Measurements from ENCODE around the gene CRY2. TPM values are rescaled to one million over a fixed set of nuclear protein-coding genes. Genes with fewer than 3 reads are reported as not detected.
A peak's percentile ranks its signal among the peaks of the same experiment; 100 is the strongest.

The CRY2 gene
- total RNA-seq, 6 donors from 2014 or later, result 51.1 to 103 (median 63.2) TPM

DNA sequence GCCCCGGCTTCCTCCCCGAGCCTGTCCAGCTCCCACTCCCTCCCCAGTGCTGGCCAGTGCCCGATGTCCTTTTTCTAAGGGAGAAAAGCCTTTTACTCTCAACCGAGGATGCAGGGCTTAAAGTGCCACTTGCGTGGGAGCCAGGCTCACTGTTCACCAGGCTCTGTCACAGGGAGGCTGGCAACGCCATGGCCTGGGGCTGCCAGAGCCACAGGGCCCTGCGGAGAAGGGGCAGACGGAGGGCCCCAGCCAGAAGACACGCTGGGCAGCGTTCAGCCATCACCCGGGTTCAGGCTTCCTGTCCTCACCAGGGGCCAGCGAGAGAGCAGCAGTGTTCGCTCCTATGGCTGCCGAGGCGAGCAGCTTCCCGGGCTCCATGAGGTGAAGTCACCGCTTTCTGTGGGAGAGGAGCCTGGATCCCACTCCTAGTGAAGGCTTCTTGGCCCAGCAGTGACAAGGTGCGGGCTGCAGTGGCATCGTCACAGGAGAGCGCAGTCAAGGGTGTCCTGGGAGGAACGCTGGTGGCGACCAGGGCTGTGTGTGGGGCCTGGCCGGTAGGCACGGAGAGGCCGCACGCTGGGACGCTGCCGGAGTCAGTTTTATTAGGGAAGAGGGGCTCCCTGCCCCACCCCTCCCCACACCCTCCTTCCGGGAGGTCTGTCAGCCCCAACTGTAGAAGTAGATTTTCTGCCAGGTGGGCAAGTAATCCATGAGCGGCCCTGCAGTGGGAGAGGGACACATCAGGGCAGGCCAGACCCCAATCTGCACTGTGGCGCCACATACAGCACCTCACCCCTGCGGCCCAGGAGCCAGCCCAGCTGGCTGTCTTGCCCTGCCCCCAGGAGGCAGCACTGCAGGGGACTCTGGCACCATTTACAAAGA lies 62.6 kb downstream of the CRY2 start:
- no peaks in the 10 kb centered on the region for H3K4me1 ChIP-seq
- H3K27ac ChIP-seq, result no peak overlapping the region
- no peak overlapping the region for H3K4me3 ChIP-seq
- DNase-seq (no peak), ATAC-seq (ENCODE audit: low FRiP score in 2 of 2) (no peak)
- WGBS, 2 donors, result 89 to 91% methylated on average over 18 to 32 of the region's 32 CpGs
- peaks cover 18 to 61% (median 57%) of the 10 kb centered on the region in 4 donors for H3K36me3 ChIP-seq
- TF ChIP-seq POLR2A (IDR thresholded peaks at IDR 0.05) (no peak), EP300 (IDR thresholded peaks at IDR 0.05) (no peak), POLR2AphosphoS5 (IDR thresholded peaks at IDR 0.05) (no peak), CTCF (IDR thresholded peaks at IDR 0.05) (no peak)
- H3K9me3 ChIP-seq, result no peaks in the 10 kb centered on the region
- H3K27me3 ChIP-seq, result no peaks in the 10 kb centered on the region

DNA sequence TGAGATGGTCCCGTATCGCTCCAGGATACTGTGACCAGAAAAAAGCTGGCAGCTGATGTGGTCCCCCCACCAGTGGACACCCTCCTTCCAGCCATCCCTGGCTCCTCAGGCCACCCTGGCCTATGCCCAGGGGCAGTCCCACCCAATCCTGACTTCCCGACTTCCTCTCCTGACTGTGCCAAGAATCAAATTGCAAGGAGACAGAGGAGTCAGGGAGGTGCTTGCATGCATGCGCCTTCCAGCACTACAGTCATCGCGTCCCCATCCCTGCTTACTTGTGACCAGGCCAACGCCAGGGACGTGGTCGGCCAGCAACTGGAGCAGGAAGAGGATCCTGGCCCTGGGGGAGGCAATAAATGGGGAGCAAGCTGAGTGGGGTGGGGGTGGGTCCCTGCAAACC lies 63.3 kb downstream of the CRY2 start:
- no peak overlapping the region for H3K27ac ChIP-seq
- WGBS, 2 donors, result 83 to 96% methylated on average over 7 to 9 of the region's 9 CpGs
- ATAC-seq (ENCODE audit: low FRiP score in 2 of 2), result no peak
- no peak for TF ChIP-seq CTCF (IDR thresholded peaks at IDR 0.05)
- TF ChIP-seq EP300 (IDR thresholded peaks at IDR 0.05), result no peak
- H3K4me1 ChIP-seq, result peaks cover 0 to under 1% (median 0%) of the 10 kb centered on the region in 4 donors
- no peak for DNase-seq
- H3K4me3 ChIP-seq, result no peak overlapping the region
- peaks cover 18 to 68% (median 61%) of the 10 kb centered on the region in 4 donors for H3K36me3 ChIP-seq
- H3K9me3 ChIP-seq, result no peaks in the 10 kb centered on the region
- H3K27me3 ChIP-seq, result no peaks in the 10 kb centered on the region

DNA sequence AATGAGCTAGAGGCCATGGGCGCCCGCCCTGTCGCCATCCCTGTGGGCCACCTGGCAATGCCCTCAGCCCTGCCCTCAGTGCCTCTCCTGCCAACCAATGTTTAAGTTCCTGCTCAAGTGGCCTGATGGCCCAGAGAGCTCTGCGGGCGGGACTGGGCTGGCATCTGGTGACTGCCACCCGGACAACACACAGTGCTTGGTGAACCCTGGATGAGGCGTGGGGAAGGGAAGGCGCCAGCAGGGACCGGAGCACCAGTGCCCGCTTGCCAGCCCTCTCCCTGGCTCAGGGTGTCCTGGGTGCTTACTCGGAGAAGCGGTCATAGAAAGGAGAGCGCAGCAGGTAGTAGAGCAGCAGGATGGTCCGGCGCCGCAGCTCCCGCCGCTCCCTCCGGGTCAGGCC lies 66.2 kb downstream of the CRY2 start:
- no peak overlapping the region for H3K27ac ChIP-seq
- no peaks in the 10 kb centered on the region for H3K27me3 ChIP-seq
- no peak overlapping the region for H3K4me3 ChIP-seq
- TF ChIP-seq POLR2A (IDR thresholded peaks at IDR 0.05), result no peak
- TF ChIP-seq POLR2AphosphoS5 (IDR thresholded peaks at IDR 0.05), result no peak
- no peak for TF ChIP-seq CTCF (IDR thresholded peaks at IDR 0.05)
- no peak for TF ChIP-seq EP300 (IDR thresholded peaks at IDR 0.05)
- DNase-seq (peak in 1 of 2 donors; percentile 70), ATAC-seq (ENCODE audit: low FRiP score in 2 of 2) (no peak)
- H3K36me3 ChIP-seq, result peaks cover 20 to 72% (median 62%) of the 10 kb centered on the region in 4 donors
- no peaks in the 10 kb centered on the region for H3K9me3 ChIP-seq
- 97% methylated on average over 13 to 18 of the region's 19 CpGs for WGBS, 2 donors
- H3K4me1 ChIP-seq, result peaks cover 12 to 18% (median 16%) of the 10 kb centered on the region in 4 donors

GRCh38 chr11:45913942-45914635 lies 66.8 kb downstream of the CRY2 start:
- 82 to 90% methylated on average over 10 to 22 of the region's 22 CpGs for WGBS, 2 donors
- Histone ChIP-seq H3K36me3 (peaks cover 20 to 69% (median 60%) of the 10 kb centered on the region in 4 donors), H3K27ac (no peak overlapping the region), H3K4me3 (no peak overlapping the region), H3K27me3 (no peaks in the 10 kb centered on the region), H3K4me1 (peaks cover 16 to 23% (median 18%) of the 10 kb centered on the region in 4 donors), H3K9me3 (no peaks in the 10 kb centered on the region)
- DNase-seq (no peak), ATAC-seq (ENCODE audit: low FRiP score in 2 of 2) (no peak)
- TF ChIP-seq POLR2A (IDR thresholded peaks at IDR 0.05) (no peak), POLR2AphosphoS5 (IDR thresholded peaks at IDR 0.05) (no peak), EP300 (IDR thresholded peaks at IDR 0.05) (no peak)

GRCh38 chr11:45915446-45915845 lies 68.2 kb downstream of the CRY2 start:
- peaks cover 16 to 26% (median 21%) of the 10 kb centered on the region in 4 donors for H3K4me1 ChIP-seq
- H3K36me3 ChIP-seq, result peaks cover 20 to 56% (median 47%) of the 10 kb centered on the region in 4 donors
- no peak overlapping the region for H3K4me3 ChIP-seq
- ATAC-seq (ENCODE audit: low FRiP score in 2 of 2), result no peak
- DNase-seq, result no peak
- H3K27me3 ChIP-seq, result no peaks in the 10 kb centered on the region
- TF ChIP-seq CTCF (IDR thresholded peaks at IDR 0.05) (no peak), EP300 (IDR thresholded peaks at IDR 0.05) (no peak), POLR2A (IDR thresholded peaks at IDR 0.05) (no peak), POLR2AphosphoS5 (IDR thresholded peaks at IDR 0.05) (no peak)
- 82 to 85% methylated on average over 13 of the region's 13 CpGs for WGBS, 2 donors
- H3K27ac ChIP-seq, result no peak overlapping the region
- H3K9me3 ChIP-seq, result no peaks in the 10 kb centered on the region
